Mucosa of descending colon (tissue), 3 donors: ENCODE data around the gene ZDHHC3. TPM values are rescaled to one million over a fixed set of nuclear protein-coding genes. Genes with fewer than 3 reads are reported as not detected.

Source experiments
- ATAC-seq: fragments of 200-7000 bp; cut with Tn5 transposase; one replicate; pipeline ENCODE4 v1.9.1; 2020; ENCODE audit warnings: mild to moderate bottlenecking, moderate library complexity
- DNase-seq, 3 donors: peaks; one replicate each; pipeline ENCODE4 v3.0.0-alpha.2; 2020
- H3K36me3 ChIP-seq: fragments of 200-600 bp; one replicate; pipeline ENCODE4 v1.8.0; 2021; ENCODE audit warnings: low read depth, mild to moderate bottlenecking
- H3K4me1 ChIP-seq: fragments of 200-600 bp; one replicate; pipeline ENCODE4 v1.8.0; 2021; ENCODE audit warnings: low read depth, mild to moderate bottlenecking
- H3K4me3 ChIP-seq: fragments of 200-600 bp; one replicate; pipeline ENCODE4 v1.8.0; 2021; ENCODE audit warnings: mild to moderate bottlenecking
- H3K9me3 ChIP-seq: fragments of 200-600 bp; one replicate; pipeline ENCODE4 v1.8.0; 2021; ENCODE audit warnings: mild to moderate bottlenecking
- intact Hi-C, 2 donors: fragments of 100-400 bp; cut with DNase I in 1 of 2; cut with micrococcal nuclease in 1 of 2; formaldehyde crosslinking; loops; one replicate each; pipeline versions ENCODE4 v1.11.0 to v1.11.1; 2022; cut with DNase I, micrococcal nuclease
- total RNA-seq, 3 donors: library from RNA; stranded (reverse); fragmentation: NEBNext Ultra II Directional in 2 of 3; extraction: Animal tissue kit (Norgen Biotek cat#: 25700) in 2 of 3; gene quantifications; one replicate each; pipeline versions ENCODE4 v1.2.1 to v1.2.4, GENCODE V29; 2021 to 2023
- TF ChIP-seq, protein P1 (sequence below): fragments of 200-600 bp; IDR thresholded peaks from one replicate; pipeline ENCODE4 v1.8.0; 2022; ENCODE audit warnings: antibody characterized with exemption, mild to moderate bottlenecking
- donor health status: DM: no; HTN: no; CAD: no; lungs with moderate emphysema.
- donor health status: DM: no; HTN: no; CAD: no.
- donor health status: DM: no; HTN: yes; CAD: no.

ZDHHC3 gene
- total RNA-seq, 3 donors from 2014 or later, result 94.7 to 204 (median 143) TPM

DNA sequence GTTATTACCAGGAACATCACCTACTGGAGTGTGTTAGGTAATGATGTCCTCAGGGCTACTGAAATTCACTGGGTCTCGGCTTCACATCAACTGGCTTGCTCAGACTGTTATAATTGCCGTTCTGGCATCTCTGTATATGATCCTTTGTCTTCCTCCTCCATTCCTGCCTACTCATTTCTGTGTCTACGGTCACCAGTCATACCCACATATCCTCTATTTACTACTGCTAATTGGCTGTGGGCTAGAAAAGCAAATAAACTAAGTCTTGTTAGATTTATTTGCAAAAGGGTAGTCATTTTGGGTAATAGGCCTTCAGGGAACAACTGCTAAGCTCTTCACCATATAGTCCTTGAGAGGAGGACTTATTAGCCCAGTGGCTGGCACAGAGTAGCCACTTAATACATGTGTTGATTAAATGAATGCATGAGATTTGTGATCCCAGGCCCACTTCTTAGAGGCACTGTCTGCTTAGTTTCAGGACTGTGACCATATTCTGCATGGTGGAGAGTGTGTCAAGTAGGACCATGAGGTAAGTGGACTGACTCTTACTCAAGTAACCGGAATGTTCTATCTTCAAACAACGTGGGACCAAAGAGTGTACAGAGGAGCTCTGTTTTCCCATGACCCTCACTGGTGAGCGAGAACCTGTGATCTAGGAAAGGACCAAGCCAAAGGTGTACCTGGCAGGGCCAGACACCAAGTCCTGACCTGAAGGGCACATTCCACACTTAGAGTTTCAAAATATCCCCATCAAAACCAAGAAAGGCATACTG, 13.2 kb downstream of the ZDHHC3 start:
- no peak for DNase-seq
- TF ChIP-seq, protein P1, sequence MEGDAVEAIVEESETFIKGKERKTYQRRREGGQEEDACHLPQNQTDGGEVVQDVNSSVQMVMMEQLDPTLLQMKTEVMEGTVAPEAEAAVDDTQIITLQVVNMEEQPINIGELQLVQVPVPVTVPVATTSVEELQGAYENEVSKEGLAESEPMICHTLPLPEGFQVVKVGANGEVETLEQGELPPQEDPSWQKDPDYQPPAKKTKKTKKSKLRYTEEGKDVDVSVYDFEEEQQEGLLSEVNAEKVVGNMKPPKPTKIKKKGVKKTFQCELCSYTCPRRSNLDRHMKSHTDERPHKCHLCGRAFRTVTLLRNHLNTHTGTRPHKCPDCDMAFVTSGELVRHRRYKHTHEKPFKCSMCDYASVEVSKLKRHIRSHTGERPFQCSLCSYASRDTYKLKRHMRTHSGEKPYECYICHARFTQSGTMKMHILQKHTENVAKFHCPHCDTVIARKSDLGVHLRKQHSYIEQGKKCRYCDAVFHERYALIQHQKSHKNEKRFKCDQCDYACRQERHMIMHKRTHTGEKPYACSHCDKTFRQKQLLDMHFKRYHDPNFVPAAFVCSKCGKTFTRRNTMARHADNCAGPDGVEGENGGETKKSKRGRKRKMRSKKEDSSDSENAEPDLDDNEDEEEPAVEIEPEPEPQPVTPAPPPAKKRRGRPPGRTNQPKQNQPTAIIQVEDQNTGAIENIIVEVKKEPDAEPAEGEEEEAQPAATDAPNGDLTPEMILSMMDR, result no peak
- Histone ChIP-seq H3K4me1 (peaks cover 7% of the 10 kb centered on the region), H3K9me3 (no peaks in the 10 kb centered on the region), H3K36me3 (no peaks in the 10 kb centered on the region), H3K4me3 (no peak overlapping the region)
- intact Hi-C loops, result no loop called here
- no peak for ATAC-seq

- no peaks in the 10 kb centered on the region for H3K36me3 ChIP-seq
- no peak overlapping the region for H3K4me3 ChIP-seq
- TF ChIP-seq, protein P1, result no peak
- H3K4me1 ChIP-seq, result peaks cover 3% of the 10 kb centered on the region
- H3K9me3 ChIP-seq, result no peaks in the 10 kb centered on the region
- intact Hi-C loops, result no loop called here
- DNase-seq (no peak), ATAC-seq (no peak)
Observed at GRCh38 chr3:44961888-44962287, 14.1 kb downstream of the ZDHHC3 start.

GRCh38 chr3:44960387-44961026, 15.5 kb downstream of the ZDHHC3 start:
- TF ChIP-seq, protein P1, result no peak
- H3K9me3 ChIP-seq, result no peaks in the 10 kb centered on the region
- H3K36me3 ChIP-seq, result no peaks in the 10 kb centered on the region
- ATAC-seq (no peak), DNase-seq (no peak)
- no peak overlapping the region for H3K4me3 ChIP-seq
- peaks cover 3% of the 10 kb centered on the region for H3K4me1 ChIP-seq
- intact Hi-C loops, result no loop called here

DNA sequence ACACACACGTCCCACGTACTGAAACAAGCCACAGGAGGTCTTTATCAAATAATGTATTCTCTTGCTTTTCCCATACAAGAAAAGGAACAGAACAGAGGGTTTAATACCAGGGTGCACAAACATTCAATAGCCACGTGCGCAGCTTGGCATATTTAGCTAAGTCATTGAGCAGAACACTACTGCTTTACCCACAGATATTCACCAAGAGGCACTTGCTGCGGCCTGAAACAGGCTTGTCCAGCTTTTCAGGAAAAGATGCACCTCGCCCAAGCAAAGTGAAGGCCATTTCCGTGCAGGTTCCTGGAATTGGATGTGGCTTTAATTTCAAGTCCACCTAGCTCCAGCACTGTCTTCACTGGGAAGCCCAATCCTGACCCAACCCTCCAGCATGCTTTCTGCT, 17.6 kb downstream of the ZDHHC3 start:
- H3K9me3 ChIP-seq, result no peaks in the 10 kb centered on the region
- H3K4me1 ChIP-seq, result peaks cover 3% of the 10 kb centered on the region
- intact Hi-C loops, result no loop called here
- TF ChIP-seq, protein P1, result no peak
- H3K36me3 ChIP-seq, result no peaks in the 10 kb centered on the region
- DNase-seq, result no peak
- ATAC-seq, result no peak
- no peak overlapping the region for H3K4me3 ChIP-seq

GRCh38 chr3:44957986-44958385, 18.0 kb downstream of the ZDHHC3 start:
- Histone ChIP-seq H3K4me3 (no peak overlapping the region), H3K4me1 (peaks cover 3% of the 10 kb centered on the region), H3K36me3 (no peaks in the 10 kb centered on the region), H3K9me3 (no peaks in the 10 kb centered on the region)
- TF ChIP-seq, protein P1, result no peak
- ATAC-seq (no peak), DNase-seq (no peak)
- intact Hi-C loops, result no loop called here
